Stimulated activated naive CD4-positive, alpha-beta T cell (primary cell): ENCODE measurements around the gene ADGRA1.

ENCODE experiments used
- DNase-seq, 6 experiments: peaks; one replicate each; lab custom pipeline; 2025; lab: John Stamatoyannopoulos, UW

The ADGRA1 gene

GRCh38 chr10:133076274-133077038, 11.3 kb upstream of the ADGRA1 start:
- DNase-seq, result no peak

- DNase-seq, result no peak
These were observed 7.7 kb upstream of the ADGRA1 start for GRCh38 chr10:133079836-133080682.

- no peak for DNase-seq
These were observed 7.1 kb upstream of the ADGRA1 start for GRCh38 chr10:133080683-133081040.

- DNase-seq, result no peak
These were observed 6.1 kb upstream of the ADGRA1 start for GRCh38 chr10:133081636-133082035.

- DNase-seq, result no peak
These were observed 4.9 kb upstream of the ADGRA1 start for GRCh38 chr10:133082685-133083421.

- DNase-seq, result no peak
These were observed 4.2 kb upstream of the ADGRA1 start for GRCh38 chr10:133083422-133084100.

- DNase-seq, result no peak
These were observed 3.2 kb upstream of the ADGRA1 start for GRCh38 chr10:133084491-133084890.

- no peak for DNase-seq
These were observed 2.2 kb upstream of the ADGRA1 start for GRCh38 chr10:133085251-133086125.

- DNase-seq, result no peak
These were observed 1.5 kb upstream of the ADGRA1 start for GRCh38 chr10:133086247-133086646.

- no peak for DNase-seq
These were observed 562 bp upstream of the ADGRA1 start for GRCh38 chr10:133087045-133087678.

GRCh38 chr10:133088179-133088955, 643 bp downstream of the ADGRA1 start:
- no peak for DNase-seq

GRCh38 chr10:133088956-133089800, 1.5 kb downstream of the ADGRA1 start:
- no peak for DNase-seq

- DNase-seq, result no peak
These were observed 2.4 kb downstream of the ADGRA1 start for GRCh38 chr10:133090101-133090500.

GRCh38 chr10:133090654-133091053, 2.9 kb downstream of the ADGRA1 start:
- no peak for DNase-seq

- DNase-seq, result no peak
These were observed 3.6 kb downstream of the ADGRA1 start for GRCh38 chr10:133091316-133091715.

GRCh38 chr10:133093291-133093690, 5.6 kb downstream of the ADGRA1 start:
- DNase-seq, result no peak

GRCh38 chr10:133094286-133094685, 6.6 kb downstream of the ADGRA1 start:
- DNase-seq, result no peak

GRCh38 chr10:133094866-133095265, 7.1 kb downstream of the ADGRA1 start:
- DNase-seq, result no peak

GRCh38 chr10:133095586-133095985, 7.9 kb downstream of the ADGRA1 start:
- no peak for DNase-seq
